Measurements from ENCODE around the gene SLC6A19. TPM values are rescaled to one million over a fixed set of nuclear protein-coding genes. Genes with fewer than 3 reads are reported as not detected.

Gene SLC6A19
- total and polyA plus RNA-seq, 9 of the 15 experiments (the other 6 are each of a cell fraction or from before 2014, with no cell fraction given) = 0.03 to 1.6 (median 0.59) TPM

DNA sequence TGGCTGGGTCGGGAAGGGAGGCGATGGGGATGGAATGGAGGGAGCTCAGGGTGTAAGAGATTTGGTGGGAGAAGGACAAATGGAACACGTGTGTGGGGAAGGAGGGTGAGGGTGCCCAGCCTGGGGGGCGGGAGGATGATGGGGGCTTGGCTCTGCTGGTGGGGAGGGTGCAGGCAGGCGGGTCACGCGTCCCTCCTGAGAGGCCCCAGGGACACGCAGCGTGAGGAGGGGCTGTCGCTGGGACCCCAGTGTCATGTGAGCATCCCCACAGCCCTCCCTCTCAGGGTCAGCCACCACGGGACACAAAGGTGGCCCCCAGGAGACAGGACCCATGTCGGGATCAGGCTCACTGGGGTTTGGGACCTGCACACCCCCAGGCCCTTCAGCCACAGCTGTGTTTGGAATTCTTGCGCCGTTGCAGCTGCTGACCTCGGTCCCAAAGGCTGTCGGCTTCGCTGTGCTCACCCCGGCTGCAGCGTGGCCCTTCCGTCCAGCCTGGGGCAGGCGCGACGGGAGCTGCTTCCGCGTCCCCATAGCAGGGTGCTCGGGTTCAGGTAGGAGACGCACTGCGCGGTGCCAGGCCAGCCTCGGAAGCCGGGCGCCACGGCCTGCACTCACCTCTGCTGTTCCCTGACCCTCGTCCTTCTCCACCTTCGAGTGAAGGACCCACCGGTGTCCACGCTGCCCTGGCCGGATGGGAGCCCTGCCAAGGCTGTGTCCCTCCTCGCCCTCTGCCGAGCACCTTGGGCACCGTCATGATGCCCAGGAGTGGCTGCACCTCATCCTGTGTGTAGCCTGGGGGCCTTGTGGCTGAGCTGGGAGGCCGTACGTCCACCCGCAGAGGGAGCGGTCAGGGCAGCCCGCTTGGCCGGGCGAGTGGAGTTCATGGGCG, 5.4 kb downstream of the SLC6A19 start:
- Histone ChIP-seq H3K9me3 (replicated peaks; ENCODE audit: control insufficient read depth, insufficient read depth, low read depth, low read length) (no peaks in the 10 kb centered on the region; the same call in 1 of the 2 replicates), H3K9me1 (ENCODE audit: control insufficient read depth, insufficient read depth, low read length) (no peaks in the 10 kb centered on the region), H3K9ac (ENCODE audit: insufficient read depth in 1 of 2, low read depth in 2 of 2, low read length in 2 of 2) (no peak overlapping the region; a peak in 1 of 4 replicates), H3K36me3 (ENCODE audit: control insufficient read depth, insufficient read depth, low read length) (no peaks in the 10 kb centered on the region), H3K4me3 (no peak overlapping the region), H2AFZ (ENCODE audit: low read depth, low read length) (no peak overlapping the region), H3K27ac (ENCODE audit: extremely low read depth, low read depth, low read length) (no peak overlapping the region), H3K4me1 (replicated peaks in 1 of 2; ENCODE audit: control insufficient read depth in 2 of 2, insufficient read depth in 2 of 2, low read length in 2 of 2) (peaks cover 6 to 75% of the 10 kb centered on the region in 2 experiments; a peak in 4 of 5 replicates), H4K20me1 (replicated peaks; ENCODE audit: control insufficient read depth, insufficient read depth, low read length) (peaks cover 10% of the 10 kb centered on the region; the same call in 1 of the 2 replicates), H3K4me2 (ENCODE audit: insufficient read depth, low read length) (no peak overlapping the region), H3K79me2 (ENCODE audit: control insufficient read depth, insufficient read depth, low read length) (no peaks in the 10 kb centered on the region; the same call in 2 of the 3 replicates), H3K27me3 (ENCODE audit: control insufficient read depth in 2 of 2, insufficient read depth in 2 of 2, low read length in 2 of 2) (peaks cover 0 to 58% of the 10 kb centered on the region in 2 experiments; a peak in 4 of 5 replicates)
- no TSS peak for BruUV-seq (replicated peaks)
- POLR2A ChIA-PET = no interaction called here
- CTCF ChIA-PET (ENCODE audit: low intra/inter-chr PET ratio) = no interaction called here
- ATAC-seq = no peak
- 34% methylated on average over 44 of the region's 49 CpGs for WGBS (ENCODE audit: insufficient coverage, low coverage, missing lambda C conversion rate)
- no peak for FAIRE-seq
- DNase-seq (ENCODE audit: extremely low read depth in 1 of 4, low spot score in 3 of 4) = no peak
- TF ChIP-seq GABPB1 (CRISPR knock-in tag; IDR thresholded peaks at IDR 0.05) = 0 out of 2 replicates have a peak, but pooled peaks have one; percentile 19
- TF ChIP-seq, protein P1, sequence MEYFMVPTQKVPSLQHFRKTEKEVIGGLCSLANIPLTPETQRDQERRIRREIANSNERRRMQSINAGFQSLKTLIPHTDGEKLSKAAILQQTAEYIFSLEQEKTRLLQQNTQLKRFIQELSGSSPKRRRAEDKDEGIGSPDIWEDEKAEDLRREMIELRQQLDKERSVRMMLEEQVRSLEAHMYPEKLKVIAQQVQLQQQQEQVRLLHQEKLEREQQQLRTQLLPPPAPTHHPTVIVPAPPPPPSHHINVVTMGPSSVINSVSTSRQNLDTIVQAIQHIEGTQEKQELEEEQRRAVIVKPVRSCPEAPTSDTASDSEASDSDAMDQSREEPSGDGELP (CRISPR knock-in tag; IDR thresholded peaks at IDR 0.05; ENCODE audit: borderline replicate concordance) = peak; percentile 13; the same call in 1 of the 2 replicates
- no peak for TF ChIP-seq CREBBP (IDR thresholded peaks at IDR 0.05; ENCODE audit: low read depth, low read length)
- TF ChIP-seq, protein P2, sequence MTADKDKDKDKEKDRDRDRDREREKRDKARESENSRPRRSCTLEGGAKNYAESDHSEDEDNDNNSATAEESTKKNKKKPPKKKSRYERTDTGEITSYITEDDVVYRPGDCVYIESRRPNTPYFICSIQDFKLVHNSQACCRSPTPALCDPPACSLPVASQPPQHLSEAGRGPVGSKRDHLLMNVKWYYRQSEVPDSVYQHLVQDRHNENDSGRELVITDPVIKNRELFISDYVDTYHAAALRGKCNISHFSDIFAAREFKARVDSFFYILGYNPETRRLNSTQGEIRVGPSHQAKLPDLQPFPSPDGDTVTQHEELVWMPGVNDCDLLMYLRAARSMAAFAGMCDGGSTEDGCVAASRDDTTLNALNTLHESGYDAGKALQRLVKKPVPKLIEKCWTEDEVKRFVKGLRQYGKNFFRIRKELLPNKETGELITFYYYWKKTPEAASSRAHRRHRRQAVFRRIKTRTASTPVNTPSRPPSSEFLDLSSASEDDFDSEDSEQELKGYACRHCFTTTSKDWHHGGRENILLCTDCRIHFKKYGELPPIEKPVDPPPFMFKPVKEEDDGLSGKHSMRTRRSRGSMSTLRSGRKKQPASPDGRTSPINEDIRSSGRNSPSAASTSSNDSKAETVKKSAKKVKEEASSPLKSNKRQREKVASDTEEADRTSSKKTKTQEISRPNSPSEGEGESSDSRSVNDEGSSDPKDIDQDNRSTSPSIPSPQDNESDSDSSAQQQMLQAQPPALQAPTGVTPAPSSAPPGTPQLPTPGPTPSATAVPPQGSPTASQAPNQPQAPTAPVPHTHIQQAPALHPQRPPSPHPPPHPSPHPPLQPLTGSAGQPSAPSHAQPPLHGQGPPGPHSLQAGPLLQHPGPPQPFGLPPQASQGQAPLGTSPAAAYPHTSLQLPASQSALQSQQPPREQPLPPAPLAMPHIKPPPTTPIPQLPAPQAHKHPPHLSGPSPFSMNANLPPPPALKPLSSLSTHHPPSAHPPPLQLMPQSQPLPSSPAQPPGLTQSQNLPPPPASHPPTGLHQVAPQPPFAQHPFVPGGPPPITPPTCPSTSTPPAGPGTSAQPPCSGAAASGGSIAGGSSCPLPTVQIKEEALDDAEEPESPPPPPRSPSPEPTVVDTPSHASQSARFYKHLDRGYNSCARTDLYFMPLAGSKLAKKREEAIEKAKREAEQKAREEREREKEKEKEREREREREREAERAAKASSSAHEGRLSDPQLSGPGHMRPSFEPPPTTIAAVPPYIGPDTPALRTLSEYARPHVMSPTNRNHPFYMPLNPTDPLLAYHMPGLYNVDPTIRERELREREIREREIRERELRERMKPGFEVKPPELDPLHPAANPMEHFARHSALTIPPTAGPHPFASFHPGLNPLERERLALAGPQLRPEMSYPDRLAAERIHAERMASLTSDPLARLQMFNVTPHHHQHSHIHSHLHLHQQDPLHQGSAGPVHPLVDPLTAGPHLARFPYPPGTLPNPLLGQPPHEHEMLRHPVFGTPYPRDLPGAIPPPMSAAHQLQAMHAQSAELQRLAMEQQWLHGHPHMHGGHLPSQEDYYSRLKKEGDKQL (CRISPR knock-in tag; IDR thresholded peaks at IDR 0.05; ENCODE audit: borderline replicate concordance) = 0 out of 2 replicates have a peak, but pooled peaks have one; percentile 39
- no peak for TF ChIP-seq FOXJ3 (CRISPR knock-in tag; IDR thresholded peaks at IDR 0.05)
- TF ChIP-seq SNIP1 (IDR thresholded peaks at IDR 0.05; ENCODE audit: low read depth) = no peak
- in situ Hi-C loops (cut with MboI) (loop anchor here (5.0 kb wide), 1 partner anchor 34 kb away; no protein-coding TSS in a partner anchor), intact Hi-C loops (cut with micrococcal nuclease) (no loop called here)

All from K562 (cell line).